GM19467 (cell line): ENCODE data around the gene TACC3.

ENCODE experiments used
- ATAC-seq: cut with Tn5 transposase; IDR thresholded peaks from one replicate; pipeline ENCODE4 v1.9.1; 2021; ENCODE audit warnings: mild to moderate bottlenecking, moderate library complexity; ENCODE audit not compliant: unreplicated experiment

The TACC3 gene

GRCh38 chr4:1771555-1772305 lies 50.4 kb downstream of the TACC3 start:
- ATAC-seq, result no peak

- no peak for ATAC-seq
Observed at GRCh38 chr4:1772853-1773538, 51.7 kb downstream of the TACC3 start.

GRCh38 chr4:1773754-1774153 lies 52.4 kb downstream of the TACC3 start:
- no peak for ATAC-seq

- no peak for ATAC-seq
Observed at GRCh38 chr4:1775731-1776500, 54.6 kb downstream of the TACC3 start.

- no peak for ATAC-seq
Observed at GRCh38 chr4:1776521-1777161, 55.3 kb downstream of the TACC3 start.

- ATAC-seq, result no peak
Observed at GRCh38 chr4:1777822-1778641, 56.7 kb downstream of the TACC3 start.

GRCh38 chr4:1778642-1779392 lies 57.5 kb downstream of the TACC3 start:
- ATAC-seq, result no peak

- no peak for ATAC-seq
Observed at GRCh38 chr4:1779588-1780382, 58.5 kb downstream of the TACC3 start.

GRCh38 chr4:1780435-1780834 lies 59.1 kb downstream of the TACC3 start:
- no peak for ATAC-seq

- no peak for ATAC-seq
Observed at GRCh38 chr4:1783015-1783414, 61.7 kb downstream of the TACC3 start.

GRCh38 chr4:1783970-1784369 lies 62.6 kb downstream of the TACC3 start:
- no peak for ATAC-seq

- ATAC-seq, result no peak
Observed at GRCh38 chr4:1784395-1784788, 63.1 kb downstream of the TACC3 start.

- ATAC-seq, result no peak
Observed at GRCh38 chr4:1784789-1785591, 63.7 kb downstream of the TACC3 start.

- ATAC-seq, result no peak
Observed at GRCh38 chr4:1785592-1785991, 64.3 kb downstream of the TACC3 start.

- no peak for ATAC-seq
Observed at GRCh38 chr4:1786544-1787362, 65.4 kb downstream of the TACC3 start.

GRCh38 chr4:1787411-1788077 lies 66.2 kb downstream of the TACC3 start:
- no peak for ATAC-seq
